OCI-LY1 (cell line): ENCODE data around the gene DPF1.
"Not testable (repeated sequence)": the region's sequence is repeated elsewhere in the genome, so short reads cannot be mapped to it uniquely, and the experiment has no call there.

Experiments
- H2AFZ ChIP-seq: fragments of 200-600 bp; sonication (generic), shearing (Covaris generic); 2 replicates; pipeline ENCODE4 v1.6.0; 2014; ENCODE audit warnings: antibody characterized with exemption, mild to moderate bottlenecking, low read length
- H3F3A ChIP-seq: fragments of 200-600 bp; sonication (generic), shearing (Covaris generic); 2 replicates; pipeline ENCODE4 v1.6.0; 2014; ENCODE audit warnings: mild to moderate bottlenecking, antibody characterized with exemption, low read length, moderate library complexity; ENCODE audit not compliant: insufficient read depth
- H3K27ac ChIP-seq: fragments of 200-600 bp; sonication (generic); 2 replicates; pipeline ENCODE4 v1.5.1; 2014; ENCODE audit warnings: low read length, mixed run types, mild to moderate bottlenecking, low read depth; ENCODE audit not compliant: poor library complexity, severe bottlenecking
- H3K27me3 ChIP-seq: fragments of 200-600 bp; sonication (generic); 2 replicates; pipeline ENCODE4 v1.6.0; 2014; ENCODE audit warnings: antibody characterized with exemption, mild to moderate bottlenecking, low read length, moderate library complexity; ENCODE audit not compliant: insufficient read depth
- H3K36me3 ChIP-seq: fragments of 200-600 bp; sonication (generic); 2 replicates; pipeline ENCODE4 v1.6.1; 2014; ENCODE audit warnings: mild to moderate bottlenecking, antibody characterized with exemption, low read length, moderate library complexity, mixed read lengths; ENCODE audit not compliant: insufficient read depth
- H3K4me1 ChIP-seq: fragments of 200-600 bp; sonication (generic); 2 replicates; pipeline ENCODE4 v1.5.1; 2014; ENCODE audit warnings: mild to moderate bottlenecking, low read length, moderate library complexity; ENCODE audit not compliant: insufficient read depth, severe bottlenecking
- H3K4me2 ChIP-seq: fragments of 200-600 bp; sonication (generic), shearing (Covaris generic); 2 replicates; pipeline ENCODE4 v1.6.1; 2014; ENCODE audit warnings: low read length
- H3K4me3 ChIP-seq: fragments of 200-600 bp; sonication (generic); 2 replicates; pipeline ENCODE4 v1.5.1; 2014; ENCODE audit warnings: low read length, low read depth, mild to moderate bottlenecking, mixed read lengths; ENCODE audit not compliant: poor library complexity, severe bottlenecking
- H3K79me2 ChIP-seq: fragments of 200-600 bp; shearing (Covaris generic); 2 replicates; pipeline ENCODE4 v1.6.1; 2016; ENCODE audit warnings: mixed run types, low read length, mixed read lengths; ENCODE audit not compliant: insufficient read depth
- H3K9ac ChIP-seq: fragments of 200-600 bp; sonication (generic), shearing (Covaris generic); 2 replicates; pipeline ENCODE4 v1.6.1; 2014; ENCODE audit warnings: mild to moderate bottlenecking, low read length, mixed read lengths
- H3K9me2 ChIP-seq: fragments of 200-600 bp; sonication (generic), shearing (Covaris generic); 2 replicates; pipeline ENCODE4 v1.6.1; 2014; ENCODE audit warnings: low read depth, mild to moderate bottlenecking, low read length, mixed read lengths
- H3K9me3 ChIP-seq: fragments of 200-600 bp; shearing (Covaris generic); 2 replicates; pipeline ENCODE4 v1.6.1; 2014; ENCODE audit warnings: low read length, mixed read lengths
- H4K20me1 ChIP-seq: fragments of 200-600 bp; sonication (generic), shearing (Covaris generic); 2 replicates; pipeline ENCODE4 v1.6.0; 2016; ENCODE audit warnings: mild to moderate bottlenecking, low read length; ENCODE audit not compliant: insufficient read depth
- CTCF ChIP-seq: fragments of 200-600 bp; sonication (generic), shearing (Covaris generic); IDR thresholded peaks from 2 replicates; pipeline ENCODE4 v1.5.1; 2017; ENCODE audit warnings: mild to moderate bottlenecking, antibody characterized with exemption, low read length, moderate library complexity, mixed read lengths
- EZH2 ChIP-seq: fragments of 200-600 bp; sonication (generic), shearing (Covaris generic); IDR thresholded peaks from 2 replicates; pipeline ENCODE4 v1.8.0; 2017; ENCODE audit warnings: borderline replicate concordance, mixed run types, mild to moderate bottlenecking, antibody characterized with exemption, low read length, moderate library complexity, mixed read lengths

The DPF1 gene

GRCh38 chr19:38228491-38229439, 4.7 kb upstream of the DPF1 start:
- H3K9me3 ChIP-seq = no peaks in the 10 kb centered on the region
- H3K27me3 ChIP-seq = no peaks in the 10 kb centered on the region
- no peak for TF ChIP-seq EZH2
- no peak for TF ChIP-seq CTCF
- H3K4me1 ChIP-seq = peaks cover 10% of the 10 kb centered on the region
- no peak overlapping the region for H2AFZ ChIP-seq
- H3K9ac ChIP-seq = peak overlapping the region; percentile 70
- no peaks in the 10 kb centered on the region for H3K36me3 ChIP-seq
- no peaks in the 10 kb centered on the region for H3K9me2 ChIP-seq
- H3K79me2 ChIP-seq = no peaks in the 10 kb centered on the region
- no peaks in the 10 kb centered on the region for H4K20me1 ChIP-seq
- H3K27ac ChIP-seq = no peak overlapping the region
- H3K4me3 ChIP-seq = peak overlapping the region; percentile 72
- no peaks in the 10 kb centered on the region for H3F3A ChIP-seq
- peak overlapping the region; percentile 97 for H3K4me2 ChIP-seq

GRCh38 chr19:38228005-38228377, 4.0 kb upstream of the DPF1 start:
- no peaks in the 10 kb centered on the region for H3K9me2 ChIP-seq
- no peaks in the 10 kb centered on the region for H3F3A ChIP-seq
- no peaks in the 10 kb centered on the region for H4K20me1 ChIP-seq
- TF ChIP-seq CTCF = no peak
- TF ChIP-seq EZH2 = no peak
- no peak overlapping the region for H3K27ac ChIP-seq
- no peaks in the 10 kb centered on the region for H3K9me3 ChIP-seq
- no peak overlapping the region for H2AFZ ChIP-seq
- no peaks in the 10 kb centered on the region for H3K79me2 ChIP-seq
- H3K27me3 ChIP-seq = no peaks in the 10 kb centered on the region
- no peaks in the 10 kb centered on the region for H3K36me3 ChIP-seq
- H3K4me3 ChIP-seq = no peak overlapping the region
- H3K4me2 ChIP-seq = no peak overlapping the region
- H3K9ac ChIP-seq = no peak overlapping the region
- H3K4me1 ChIP-seq = peaks cover 16% of the 10 kb centered on the region

- H3K79me2 ChIP-seq = no peaks in the 10 kb centered on the region
- H3K4me3 ChIP-seq = no peak overlapping the region
- TF ChIP-seq EZH2 (no peak), CTCF (no peak)
- H3K36me3 ChIP-seq = no peaks in the 10 kb centered on the region
- peaks cover 16% of the 10 kb centered on the region for H3K4me1 ChIP-seq
- H3K9ac ChIP-seq = no peak overlapping the region
- H2AFZ ChIP-seq = no peak overlapping the region
- H3F3A ChIP-seq = no peaks in the 10 kb centered on the region
- no peaks in the 10 kb centered on the region for H3K27me3 ChIP-seq
- no peak overlapping the region for H3K27ac ChIP-seq
- H3K4me2 ChIP-seq = no peak overlapping the region
- no peaks in the 10 kb centered on the region for H3K9me2 ChIP-seq
- no peaks in the 10 kb centered on the region for H4K20me1 ChIP-seq
- no peaks in the 10 kb centered on the region for H3K9me3 ChIP-seq
Measured at GRCh38 chr19:38227287-38228004, 3.4 kb upstream of the DPF1 start.

GRCh38 chr19:38224863-38225218, 819 bp upstream of the DPF1 start:
- H3K27ac ChIP-seq = not testable (repeated sequence)

More at GRCh38 chr19:38224863-38225218, 819 bp upstream of the DPF1 start:
- Histone ChIP-seq H3K4me1 (peaks cover 16% of the 10 kb centered on the region), H3K4me2 (peak overlapping the region; percentile 76), H3K4me3 (peak overlapping the region; percentile 66)
- H3K9me2 ChIP-seq, H2AFZ ChIP-seq, H3K36me3 ChIP-seq, H3K27me3 ChIP-seq, H3K9ac ChIP-seq, H3K9me3 ChIP-seq, H3F3A ChIP-seq, H3K79me2 ChIP-seq, H4K20me1 ChIP-seq: not testable (repeated sequence)
